SK-N-MC (cell line): ENCODE measurements around the gene HERPUD2.

Source experiments
- EZH2 ChIP-seq: fragments of 200-600 bp; sonication (generic); IDR thresholded peaks from one replicate; pipeline ENCODE4 v1.6.1; 2017; ENCODE audit warnings: antibody characterized with exemption
- FOXP2 ChIP-seq: optimal IDR thresholded peaks from 2 replicates; pipeline ENCODE3; 2011; ENCODE audit warnings: mild to moderate bottlenecking, moderate library complexity; ENCODE audit not compliant: insufficient read depth; ENCODE audit errors: extremely low read length, control extremely low read depth
- POLR2AphosphoS5 ChIP-seq: IDR thresholded peaks from 2 replicates; pipeline ENCODE4 v1.6.1; 2012; ENCODE audit warnings: mild to moderate bottlenecking, low read depth, low read length, borderline replicate concordance

GRCh38 chr7:35646289-35647023 lies 48.5 kb downstream of the HERPUD2 start:
- TF ChIP-seq POLR2AphosphoS5 (no peak), EZH2 (no peak), FOXP2 (no peak)
